ENCODE data around the gene RNF112.
"Not testable (repeated sequence)": the region's sequence is repeated elsewhere in the genome, so short reads cannot be mapped to it uniquely, and the experiment has no call there.

RNF112 gene

DNA sequence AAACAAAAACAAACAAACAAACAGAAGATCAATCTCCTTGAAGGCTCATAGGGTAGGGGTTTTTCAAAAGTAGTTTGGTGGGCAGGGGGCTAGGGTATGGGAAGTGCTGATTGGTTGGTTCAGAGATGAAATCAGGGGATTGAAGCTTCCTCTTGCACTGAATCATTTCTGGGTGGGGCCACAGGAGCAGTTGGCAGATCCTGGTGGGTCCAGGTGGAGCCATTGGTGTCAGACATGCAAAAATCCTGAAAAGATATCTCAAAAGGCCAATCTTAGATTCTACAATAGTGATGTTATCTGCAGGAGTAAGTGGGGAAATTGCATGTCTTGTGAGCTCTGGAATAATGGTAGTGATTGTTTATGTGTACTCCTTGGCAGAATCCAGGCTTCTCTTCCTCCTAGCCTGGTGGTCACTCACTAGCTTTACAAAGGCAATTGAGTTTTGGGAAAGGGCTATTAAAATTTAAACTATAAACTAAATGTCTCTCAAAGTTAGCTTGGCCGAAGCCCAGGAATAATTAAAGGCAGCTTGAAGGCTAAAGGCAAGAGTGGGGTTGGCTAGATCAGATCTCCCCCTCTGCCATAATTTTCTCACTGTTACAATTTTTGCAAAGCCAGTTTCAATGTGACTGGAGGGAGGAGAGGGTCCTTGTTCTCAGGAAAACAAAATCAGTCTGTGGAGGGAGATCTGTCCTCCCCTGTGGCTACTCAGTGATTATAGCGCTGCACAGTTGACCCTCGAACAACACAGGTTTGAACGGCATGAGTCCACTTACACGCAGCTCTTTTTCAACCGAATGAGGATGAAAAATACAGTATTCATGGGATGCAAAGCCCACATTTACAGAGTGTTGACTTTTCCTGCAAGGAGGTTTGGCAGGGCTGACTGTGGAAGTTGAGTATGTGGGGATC, 45.2 kb downstream of the RNF112 start:
- no peak for DNase-seq

DNA sequence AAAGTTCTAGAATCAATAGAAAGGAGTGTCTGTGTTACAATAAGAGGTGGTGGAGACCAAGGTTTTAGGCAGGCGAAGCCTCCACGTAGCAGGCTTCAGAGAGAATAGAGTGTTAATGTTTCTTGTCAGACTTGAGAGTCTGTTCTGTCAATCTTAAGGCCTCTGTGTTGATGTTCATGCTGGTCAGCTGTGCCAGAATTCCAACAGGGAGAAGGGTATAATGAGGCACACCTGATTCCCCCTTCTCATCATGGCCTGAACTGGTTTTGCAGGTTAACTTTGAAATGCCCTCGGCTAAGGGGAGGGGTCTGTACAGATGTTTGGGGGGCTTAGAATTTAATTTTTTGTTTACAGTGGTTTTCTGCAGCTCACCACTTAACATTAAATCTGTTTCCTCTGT, 46.0 kb downstream of the RNF112 start:
- no peak for DNase-seq

DNA sequence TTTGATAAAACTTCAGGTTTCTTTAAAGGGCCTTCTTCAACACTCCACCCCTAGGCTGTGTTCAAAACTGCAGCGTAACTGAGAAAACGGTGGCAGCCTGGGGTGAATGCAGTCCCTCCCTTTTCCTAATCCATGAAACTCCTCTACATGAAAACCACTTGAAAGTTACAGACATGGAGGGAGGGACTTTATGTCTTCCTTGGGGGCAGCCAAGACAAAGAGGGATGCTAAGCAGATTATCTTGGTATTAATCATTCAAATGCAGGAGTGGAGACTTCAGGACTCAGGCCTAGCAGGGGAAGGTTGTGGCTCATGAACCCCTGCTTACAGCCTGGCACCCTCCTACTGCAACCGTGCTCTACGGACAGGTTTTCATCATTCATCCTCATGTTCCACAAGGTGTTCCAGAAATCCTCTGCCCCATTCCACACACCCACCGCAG, 46.8 kb downstream of the RNF112 start:
- no peak for DNase-seq

DNA sequence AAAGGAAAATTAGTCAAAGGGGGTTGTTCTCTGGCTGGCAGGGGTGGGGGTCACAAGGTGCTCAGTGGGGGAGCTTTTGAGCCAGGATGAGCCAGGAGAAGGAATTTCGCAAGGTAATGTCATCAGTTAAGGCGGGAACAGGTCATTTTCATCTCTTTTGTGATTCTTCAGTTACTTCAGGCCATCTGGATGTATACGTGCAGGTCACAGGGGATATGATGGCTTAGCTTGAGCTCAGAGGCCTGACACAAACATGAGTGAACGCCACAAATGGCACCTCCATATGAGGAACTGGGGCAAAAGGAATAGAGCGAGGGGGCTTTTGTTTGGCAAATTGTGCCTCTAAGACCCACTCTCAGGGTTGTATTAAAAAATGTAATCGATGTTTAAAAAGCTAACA, 47.4 kb downstream of the RNF112 start:
- not testable (repeated sequence) for DNase-seq

DNA sequence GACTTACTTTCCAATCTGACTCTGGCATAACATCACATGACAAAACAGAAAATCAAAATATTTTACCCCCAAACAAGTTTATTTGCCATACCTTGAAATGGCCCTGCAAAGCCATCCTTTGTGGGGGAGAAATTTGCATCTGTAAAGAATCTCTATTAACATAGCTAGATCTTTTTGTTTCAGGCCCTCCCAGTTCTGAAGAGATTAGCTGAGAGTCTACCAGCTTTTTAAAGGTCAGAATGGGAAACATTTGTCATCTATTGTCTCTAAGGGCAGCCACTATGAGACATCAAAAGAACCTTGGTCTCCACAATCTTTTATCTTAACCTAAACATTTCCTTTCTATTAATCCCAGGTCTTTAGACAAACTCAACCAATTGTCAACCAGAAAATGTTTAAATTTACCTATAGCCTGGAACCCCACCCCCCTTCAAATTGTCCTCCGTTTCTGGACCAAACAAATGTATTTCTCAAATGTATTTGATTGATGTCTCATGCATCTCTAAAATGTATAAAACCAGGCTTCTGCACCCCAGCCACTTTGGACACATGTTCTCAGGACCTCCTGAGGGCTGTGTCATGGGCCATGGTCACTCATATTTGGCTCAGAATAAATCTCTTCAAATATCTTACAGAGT, 48.1 kb downstream of the RNF112 start:
- DNase-seq = not testable (repeated sequence)

DNA sequence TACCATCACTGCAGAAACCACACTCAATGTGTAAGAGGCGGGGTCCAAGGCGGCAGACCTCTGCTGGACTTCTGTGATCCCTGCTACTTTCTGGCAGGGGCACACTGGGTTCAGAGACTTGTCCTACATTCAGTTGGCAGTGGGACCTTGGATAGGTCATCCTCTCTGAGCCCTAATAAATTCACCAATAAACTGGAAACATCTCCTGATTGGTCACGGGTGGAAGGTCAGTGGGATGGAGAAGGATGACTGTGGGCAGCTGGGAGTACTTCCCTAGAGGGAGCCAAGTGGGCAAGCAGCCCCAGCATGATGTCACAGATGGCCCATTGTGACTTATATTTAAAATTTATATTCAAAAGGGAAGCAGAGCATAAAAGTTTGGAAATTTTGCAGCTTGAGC, 49.7 kb downstream of the RNF112 start:
- DNase-seq = no peak

DNA sequence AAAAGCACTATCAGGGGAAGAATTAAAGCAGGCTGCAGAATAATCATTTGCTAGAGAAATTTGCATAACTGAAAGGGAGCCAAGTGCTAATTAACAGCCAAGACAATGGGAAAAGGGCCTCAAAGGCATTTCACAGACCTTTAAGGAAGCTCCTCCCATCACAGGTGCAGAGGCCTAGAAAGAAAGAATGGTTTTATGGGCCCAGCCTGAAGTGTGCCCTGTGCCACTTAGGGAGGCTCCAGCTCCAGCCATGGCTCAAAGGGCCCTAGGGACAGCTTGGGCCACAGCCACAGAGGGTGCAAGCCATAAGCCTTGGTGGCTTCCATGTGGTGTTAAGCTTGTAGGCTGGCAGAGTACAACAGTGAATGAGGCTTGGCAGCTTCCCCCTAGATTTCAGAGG, 50.1 kb downstream of the RNF112 start:
- no peak for DNase-seq

DNA sequence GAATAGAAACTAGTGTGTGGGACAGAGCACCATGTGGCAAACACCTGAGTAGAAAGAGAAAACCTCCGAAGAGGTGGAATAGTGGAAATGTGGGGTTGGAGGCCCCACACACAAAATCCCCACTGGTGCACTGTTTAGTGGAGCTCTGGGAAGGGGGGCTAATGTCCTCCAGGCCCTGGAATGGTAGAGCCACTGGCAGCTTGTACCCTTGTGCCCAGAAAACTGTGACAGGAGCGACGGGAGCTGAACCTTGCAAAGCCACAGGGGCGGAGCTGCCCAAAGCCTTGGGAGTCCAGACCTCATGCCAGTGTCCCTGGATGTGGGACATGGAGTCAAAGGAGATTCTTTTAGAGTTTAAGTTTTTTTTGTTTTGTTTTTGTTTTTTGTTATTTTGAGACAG, 50.6 kb downstream of the RNF112 start:
- no peak for DNase-seq

DNA sequence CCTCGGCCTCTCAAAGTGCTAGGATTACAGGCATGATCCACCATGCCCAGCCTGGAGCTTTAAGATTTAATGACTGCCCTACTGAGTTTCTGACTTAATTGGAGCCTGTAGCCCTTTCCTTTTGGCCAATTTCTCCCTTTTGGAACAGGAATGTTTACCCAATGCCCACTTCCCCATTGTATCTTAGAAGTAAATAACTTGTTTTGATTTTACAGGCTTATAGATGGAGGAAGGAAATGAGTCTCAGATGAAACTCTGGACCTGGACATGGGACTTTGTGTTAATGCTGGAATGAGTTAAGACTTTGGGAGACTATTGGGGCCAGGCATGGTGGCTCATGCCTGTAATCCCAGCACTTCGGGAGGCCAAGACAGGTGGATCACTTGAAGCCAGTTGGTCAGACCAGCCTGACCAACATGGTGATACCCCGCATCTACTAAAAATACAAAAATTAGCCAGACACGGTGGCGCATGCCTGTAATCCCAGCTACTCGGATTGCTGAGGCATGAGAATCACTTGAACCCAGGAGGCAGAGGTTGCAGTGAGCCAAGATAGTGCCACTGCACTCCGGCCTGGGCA, 51.5 kb downstream of the RNF112 start:
- DNase-seq = not testable (repeated sequence)

DNA sequence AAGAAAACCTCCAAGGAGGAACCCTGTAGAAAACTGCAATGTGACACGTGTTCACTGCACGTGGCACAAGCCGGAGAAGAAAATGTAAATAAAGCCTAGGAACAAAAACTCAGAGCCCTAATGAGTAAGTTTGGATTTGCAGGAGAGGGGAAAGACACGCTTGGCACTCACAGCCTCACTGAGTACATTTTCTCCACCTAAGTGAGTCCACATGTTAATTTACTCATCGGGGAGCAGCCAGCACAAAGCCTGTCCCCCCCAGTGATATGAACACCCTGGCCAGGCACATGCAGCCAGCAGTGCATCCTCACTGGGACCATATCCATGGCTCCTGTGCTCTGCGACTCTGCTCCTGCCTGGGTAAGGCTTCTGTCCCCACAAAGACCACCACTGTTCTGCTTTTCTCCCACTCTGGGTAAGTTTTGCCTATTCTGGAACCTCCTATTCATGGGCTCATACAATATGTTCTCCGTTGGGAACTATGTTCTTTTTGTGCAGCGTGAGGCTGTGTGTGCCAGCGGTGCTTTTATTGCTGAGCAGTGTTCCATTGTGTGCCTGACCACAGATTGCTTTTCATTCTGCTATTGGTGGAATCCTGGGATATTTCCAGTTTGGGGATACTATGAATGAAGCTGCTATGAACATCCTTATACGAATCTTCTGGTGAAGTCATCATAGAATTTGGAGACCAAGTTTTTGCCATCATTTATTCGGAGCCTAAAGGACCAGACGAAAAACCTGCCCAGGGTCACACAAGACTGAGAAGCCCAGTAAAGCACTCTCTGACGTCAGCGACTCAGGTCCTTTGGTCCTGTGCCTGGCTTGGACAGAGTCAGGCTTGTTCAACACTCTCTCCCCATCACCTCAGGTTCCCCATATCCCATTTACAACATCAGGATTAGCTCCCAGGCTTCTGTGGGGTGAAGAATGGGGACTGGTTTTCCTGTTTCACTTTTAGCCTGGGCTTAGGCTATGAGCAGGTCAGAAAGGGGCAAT, 53.3 kb downstream of the RNF112 start:
- DNase-seq = no peak
